ENCODE results near the gene ARRB2.
"Not testable (repeated sequence)": the region's sequence is repeated elsewhere in the genome, so short reads cannot be mapped to it uniquely, and the experiment has no call there.

DNA sequence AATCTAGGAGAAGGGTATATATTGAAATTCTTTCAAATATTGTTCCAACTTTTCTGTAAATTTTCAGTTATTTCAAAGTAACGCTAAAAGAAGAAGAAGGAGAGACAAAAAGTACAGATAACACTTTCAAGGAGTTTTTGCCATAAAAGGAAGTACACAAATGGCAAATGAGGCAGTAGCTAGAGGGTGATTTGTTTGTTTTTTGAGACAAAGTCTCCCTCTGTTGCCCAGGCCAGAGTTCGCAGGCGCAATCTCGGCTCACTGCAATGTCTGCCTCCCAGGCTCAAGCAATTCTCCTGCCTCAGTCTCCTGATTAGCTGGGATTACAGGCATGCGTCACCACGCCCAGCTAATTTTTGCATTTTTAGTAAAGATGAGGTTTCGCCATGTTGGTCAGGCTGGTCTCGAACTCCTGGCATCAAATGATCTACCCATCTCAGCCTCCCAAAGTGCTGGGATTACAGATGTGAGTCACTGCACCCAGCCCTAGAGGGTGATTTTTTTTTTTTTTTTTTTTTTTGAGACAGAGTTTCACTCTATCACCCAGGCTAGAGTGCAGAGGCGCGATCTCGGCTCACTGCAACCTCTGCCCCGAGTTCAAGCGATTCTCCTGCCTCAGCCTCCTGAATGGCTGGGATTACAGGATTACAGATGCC lies 10.9 kb upstream of the ARRB2 start:
- not testable (repeated sequence) for TF ChIP-seq CTCF, POLR2A (IDR thresholded peaks at IDR 0.05)

Measured in thyroid gland (tissue), 4 donors.